D341Med (cell line): ENCODE results near the gene KCTD14.
"Not testable (repeated sequence)": the region's sequence is repeated elsewhere in the genome, so short reads cannot be mapped to it uniquely, and the experiment has no call there.

Experiments
- DNase-seq: peaks from one replicate; pipeline ENCODE4 v3.0.0; 2012; ENCODE audit warnings: low spot score

Gene KCTD14

DNA sequence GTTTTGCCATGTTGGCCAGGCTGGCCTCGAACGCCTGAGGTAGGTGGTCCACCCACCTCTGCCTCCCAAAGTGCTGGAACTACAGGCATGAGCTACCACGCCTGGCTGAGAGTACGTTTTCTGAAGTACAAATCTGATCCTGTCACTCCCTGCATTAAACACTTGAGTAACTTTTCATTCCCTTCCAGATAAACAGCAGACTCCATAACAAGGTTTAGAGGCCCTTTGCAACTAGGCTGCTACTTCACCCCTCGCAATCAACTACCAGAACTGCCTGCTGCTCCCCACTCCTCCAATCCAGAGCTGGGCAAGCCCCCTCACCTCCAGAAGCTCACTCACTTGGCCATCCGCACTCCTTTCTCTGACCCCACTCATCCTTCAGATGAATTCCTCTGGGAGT is 1.5 kb downstream of the KCTD14 start:
- no peak for DNase-seq

GRCh38 chr11:78020246-78020645 is 2.8 kb downstream of the KCTD14 start:
- no peak for DNase-seq

DNA sequence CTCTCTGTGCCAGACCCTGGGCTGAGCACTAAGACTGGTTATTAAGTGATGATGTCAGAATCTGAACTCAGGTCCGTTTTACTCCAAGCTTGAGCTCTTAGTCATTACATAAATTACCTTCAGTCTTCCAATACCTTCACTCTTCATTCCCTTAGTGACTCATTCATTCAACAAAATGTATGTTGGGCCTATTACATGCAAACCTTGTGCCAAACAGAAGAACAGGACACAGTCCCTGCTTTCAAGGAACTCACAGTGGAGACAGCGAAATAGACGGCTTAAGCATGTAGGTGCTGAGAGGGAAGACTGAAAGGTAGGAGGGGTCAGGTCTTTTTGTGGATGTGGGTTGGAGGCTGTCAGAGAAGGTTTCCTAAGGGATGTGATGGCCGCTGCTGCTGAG is 3.3 kb downstream of the KCTD14 start:
- no peak for DNase-seq

DNA sequence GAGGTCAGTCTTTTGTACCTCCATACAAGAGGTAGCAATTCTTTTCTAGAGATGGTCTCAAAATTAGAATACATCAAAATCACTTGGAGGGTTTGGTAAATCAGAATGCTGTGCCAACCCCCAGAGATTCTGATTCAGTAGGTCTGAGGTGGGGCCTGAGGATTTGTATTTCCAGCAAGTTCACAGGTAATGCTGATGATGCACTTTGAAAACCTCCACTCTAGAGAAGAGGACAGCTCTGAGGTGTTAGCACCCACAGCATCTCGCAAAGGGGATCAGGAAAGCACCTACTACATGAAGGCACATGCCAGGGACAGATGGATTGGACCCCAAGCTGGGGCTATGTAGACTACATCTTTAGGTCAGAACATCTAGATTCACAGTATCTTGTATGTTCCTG is 7.2 kb downstream of the KCTD14 start:
- DNase-seq = no peak

GRCh38 chr11:78014937-78015520 is 8.0 kb downstream of the KCTD14 start:
- not testable (repeated sequence) for DNase-seq

DNA sequence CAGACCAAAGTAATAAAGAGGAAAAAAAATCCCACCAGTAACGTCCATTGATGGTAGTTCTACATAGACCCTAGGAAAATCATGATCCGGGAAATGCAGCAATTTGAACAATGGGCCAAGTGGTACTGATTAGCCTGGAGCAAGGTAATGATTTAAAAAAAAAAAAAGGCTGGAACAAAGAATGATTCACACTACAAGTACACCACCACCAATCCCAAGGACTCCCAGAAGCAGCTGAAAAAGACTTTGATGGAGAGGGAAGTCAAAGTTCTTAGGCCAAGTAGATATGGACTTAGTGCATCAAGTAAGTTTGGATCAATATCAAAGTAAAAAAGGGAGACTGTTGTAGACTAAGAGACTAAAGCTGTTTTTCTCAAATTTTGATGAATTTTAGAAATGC is 11.8 kb downstream of the KCTD14 start:
- no peak for DNase-seq

- DNase-seq = no peak
Measured at GRCh38 chr11:78010755-78011154, 12.3 kb downstream of the KCTD14 start.

DNA sequence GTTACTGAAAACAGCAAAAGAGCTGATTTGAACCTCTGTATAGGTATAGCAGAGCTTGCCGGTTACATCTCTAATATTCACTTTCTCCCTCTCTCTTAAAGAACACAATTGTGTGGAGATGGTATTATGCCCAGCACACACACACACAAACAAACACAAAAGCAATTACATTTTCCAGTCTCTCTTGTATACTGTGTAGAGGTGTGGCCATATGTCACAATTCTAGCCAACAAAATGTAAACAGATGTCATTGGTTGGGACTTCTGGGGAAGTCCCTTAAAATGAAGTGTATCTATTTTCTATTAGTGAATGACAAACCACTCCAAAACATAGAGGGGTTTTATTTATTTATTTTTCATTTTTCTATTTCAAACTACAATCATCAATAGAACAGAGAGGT is 12.8 kb downstream of the KCTD14 start:
- DNase-seq = no peak

DNA sequence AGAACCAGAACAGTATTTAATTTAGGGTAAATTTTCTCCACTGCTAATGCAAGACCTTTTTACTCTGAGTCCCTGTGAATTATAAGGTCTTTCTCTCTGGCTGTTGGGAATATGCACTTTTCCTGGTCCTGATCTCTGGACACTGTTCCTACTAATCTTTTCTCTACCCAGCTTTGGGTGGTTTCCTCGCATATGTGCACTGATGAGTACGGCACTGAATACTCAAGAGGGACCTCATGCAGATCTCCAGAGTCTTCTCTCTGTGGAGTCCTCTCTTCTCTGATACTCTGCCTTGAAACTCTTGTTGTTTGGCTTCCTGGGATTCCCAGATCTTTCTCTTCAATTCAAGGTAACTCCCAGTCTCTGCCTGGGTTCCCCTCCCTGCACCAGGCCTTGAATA is 14.0 kb downstream of the KCTD14 start:
- no peak for DNase-seq

DNA sequence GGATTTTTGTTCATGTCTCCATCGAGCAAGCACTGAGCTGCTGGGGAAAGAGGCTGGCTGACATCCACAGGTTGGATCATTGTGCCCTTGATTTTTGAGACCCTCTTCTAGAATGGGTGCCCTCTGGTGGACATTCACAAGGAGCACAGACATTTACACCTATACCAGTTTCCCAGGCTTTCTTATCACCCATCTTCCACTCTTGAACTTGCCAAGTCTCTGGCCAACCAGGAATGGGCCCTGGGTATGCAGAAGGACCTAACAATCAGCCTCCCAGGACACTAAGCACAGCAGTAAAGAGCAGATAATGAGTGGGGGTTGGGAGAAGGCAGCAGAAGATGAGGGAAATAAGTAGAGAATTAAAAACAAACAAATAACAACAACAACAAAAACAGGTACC is 22.9 kb downstream of the KCTD14 start:
- DNase-seq = peak; percentile 70

DNA sequence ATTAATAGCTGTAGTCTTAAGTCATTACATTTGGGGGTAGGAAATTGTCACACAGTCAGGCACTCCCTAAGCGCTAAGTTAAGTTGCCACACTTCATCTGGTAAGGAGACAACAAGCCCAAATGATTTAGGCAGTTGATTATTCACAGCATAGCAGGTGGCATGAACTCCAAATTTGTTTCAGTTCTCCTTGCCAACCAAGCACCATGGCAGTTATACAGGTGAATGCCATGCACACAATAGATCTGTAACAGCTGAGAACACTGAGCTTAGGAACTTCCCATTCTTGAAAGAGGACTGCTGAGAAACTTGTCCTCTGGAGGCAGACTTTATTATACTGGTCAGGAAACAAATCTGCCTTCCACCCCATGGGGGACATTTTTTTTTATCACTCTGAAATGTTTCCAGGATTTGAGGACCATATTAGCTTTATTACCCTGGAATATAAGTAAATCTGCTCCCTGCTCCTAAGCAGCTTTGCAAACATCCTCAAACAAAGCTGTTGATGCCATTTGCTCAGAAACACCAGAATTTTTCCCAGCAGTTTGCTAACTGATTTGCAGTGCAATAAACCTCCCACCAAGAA is 23.5 kb downstream of the KCTD14 start:
- DNase-seq = no peak

GRCh38 chr11:77994434-77995362 is 28.4 kb downstream of the KCTD14 start, which contains the start of gene INTS4:
Gene INTS4, minus strand, starts transcription at chr11:77994668. Its CDS starts 25 bp downstream, at chr11:77994643.
- peak; percentile 93 for DNase-seq

- no peak for DNase-seq
Measured at GRCh38 chr11:77993902-77994301, 29.2 kb downstream of the KCTD14 start.

DNA sequence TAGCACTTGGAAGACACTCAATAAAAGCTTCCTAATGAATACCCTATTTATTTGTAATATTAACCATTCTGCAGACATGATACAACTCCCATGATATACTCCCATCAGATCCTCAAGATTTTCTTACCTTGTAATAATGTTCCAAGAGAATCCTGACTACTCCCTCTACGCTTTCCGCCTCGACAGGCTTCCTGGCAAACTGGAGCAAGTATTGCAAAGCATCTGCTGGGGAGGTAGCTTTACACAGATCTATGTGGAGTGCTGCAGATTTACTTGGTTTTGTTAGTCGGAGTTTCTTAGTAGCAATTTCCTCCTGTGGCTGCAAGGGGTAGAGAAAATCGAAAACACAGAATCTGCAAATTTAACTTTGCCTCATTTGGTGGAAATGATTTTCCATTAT is 32.1 kb downstream of the KCTD14 start:
- DNase-seq = no peak

- DNase-seq = not testable (repeated sequence)
Measured at GRCh38 chr11:77986456-77986855, 36.6 kb downstream of the KCTD14 start.

GRCh38 chr11:77981346-77981947 is 41.6 kb downstream of the KCTD14 start:
- DNase-seq = no peak

GRCh38 chr11:77968337-77968736 is 54.7 kb downstream of the KCTD14 start:
- no peak for DNase-seq

DNA sequence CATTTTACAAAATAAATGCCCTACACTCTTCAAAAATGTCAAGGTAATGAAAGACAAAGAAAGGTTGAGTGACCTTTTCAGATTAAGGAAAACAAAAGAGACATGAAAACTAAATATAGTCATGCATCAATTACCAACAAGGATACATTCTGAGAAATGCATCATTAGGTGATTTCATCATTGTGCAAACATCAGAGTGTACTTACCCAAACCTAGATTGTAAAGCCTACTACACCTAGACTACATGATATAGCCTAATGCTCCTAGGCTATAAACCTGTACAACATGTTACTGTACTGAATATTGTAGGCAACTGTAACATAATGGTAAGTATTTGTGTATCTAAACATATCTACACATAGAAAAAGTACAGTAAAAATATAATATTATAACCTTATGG is 55.3 kb downstream of the KCTD14 start:
- no peak for DNase-seq

GRCh38 chr11:77967121-77967520 is 56.0 kb downstream of the KCTD14 start:
- DNase-seq = no peak

GRCh38 chr11:77966338-77966737 is 56.7 kb downstream of the KCTD14 start:
- DNase-seq = no peak
